ENCODE measurements around the gene CC2D1B.

CC2D1B gene

GRCh38 chr1:52358851-52359497 is 7.0 kb downstream of the CC2D1B start:
- DNase-seq, result no peak

GRCh38 chr1:52357397-52357796 is 8.6 kb downstream of the CC2D1B start:
- DNase-seq, result no peak

- DNase-seq, result no peak
These were observed 9.1 kb downstream of the CC2D1B start for GRCh38 chr1:52356818-52357355.

- no peak for DNase-seq
These were observed 10.0 kb downstream of the CC2D1B start for GRCh38 chr1:52355847-52356505.

DNA sequence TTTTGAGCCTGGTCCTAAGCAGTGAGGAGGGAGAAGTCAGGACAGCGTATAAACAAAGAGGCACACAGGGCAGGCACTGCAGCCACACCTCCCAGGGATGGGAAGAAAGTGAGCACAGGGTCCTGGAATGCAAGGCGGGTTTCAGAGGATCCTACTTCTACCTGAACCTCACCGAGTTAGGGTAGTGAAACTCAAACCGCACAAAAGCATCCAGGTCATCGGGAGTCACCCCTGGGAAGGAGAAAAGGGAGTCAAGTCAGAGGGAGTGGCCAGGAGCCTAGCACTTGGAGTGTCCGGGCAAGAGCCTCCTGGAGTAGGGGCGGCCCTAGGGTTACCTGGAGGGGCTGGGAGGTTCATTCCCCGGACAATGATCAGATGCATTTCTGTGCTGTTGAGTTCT is 10.6 kb downstream of the CC2D1B start:
- DNase-seq, result no peak

- no peak for DNase-seq
These were observed 13.3 kb downstream of the CC2D1B start for GRCh38 chr1:52352690-52353089.

GRCh38 chr1:52348704-52349300 is 17.2 kb downstream of the CC2D1B start:
- peak; percentile 46 for DNase-seq

DNA sequence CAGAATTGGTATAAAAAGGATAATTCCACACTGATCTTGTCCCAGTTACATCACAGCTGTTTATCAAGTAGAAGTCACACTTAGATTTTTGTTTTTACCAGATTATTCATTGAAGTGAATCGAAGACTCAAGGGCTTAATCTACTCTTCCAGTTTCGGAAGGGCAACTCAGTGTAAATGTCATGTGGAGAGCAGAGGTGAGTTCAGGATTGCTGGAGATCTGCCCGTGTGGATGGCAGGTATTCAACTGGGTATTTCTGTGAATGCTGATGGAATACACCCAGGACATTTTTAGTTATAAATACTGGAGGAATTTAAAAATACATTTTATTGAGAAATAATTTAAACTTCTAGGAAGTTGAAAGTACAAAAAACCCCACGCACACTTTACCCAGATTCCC is 19.4 kb downstream of the CC2D1B start:
- no peak for DNase-seq

GRCh38 chr1:52345252-52345651 is 20.8 kb downstream of the CC2D1B start:
- DNase-seq, result no peak

DNA sequence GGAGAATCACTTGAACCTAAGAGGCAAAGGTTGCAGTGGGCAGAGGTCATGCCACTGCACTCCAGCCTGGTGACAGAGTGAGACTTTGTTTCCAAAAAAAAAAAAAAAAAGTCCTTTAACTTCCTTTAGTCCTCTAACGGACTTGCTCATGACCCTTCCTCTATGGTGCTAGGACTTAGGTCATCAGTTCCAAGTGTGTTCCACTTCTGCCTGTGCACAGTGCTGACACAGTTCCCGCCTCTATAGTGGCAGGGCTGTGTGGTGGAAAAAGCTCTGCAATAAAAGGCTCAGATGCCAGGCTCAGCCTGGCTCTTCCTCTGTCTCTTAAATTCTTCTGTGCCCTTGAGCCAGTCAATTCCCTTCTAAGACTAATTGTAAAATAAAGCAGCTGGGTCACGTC is 22.0 kb downstream of the CC2D1B start:
- no peak for DNase-seq

DNA sequence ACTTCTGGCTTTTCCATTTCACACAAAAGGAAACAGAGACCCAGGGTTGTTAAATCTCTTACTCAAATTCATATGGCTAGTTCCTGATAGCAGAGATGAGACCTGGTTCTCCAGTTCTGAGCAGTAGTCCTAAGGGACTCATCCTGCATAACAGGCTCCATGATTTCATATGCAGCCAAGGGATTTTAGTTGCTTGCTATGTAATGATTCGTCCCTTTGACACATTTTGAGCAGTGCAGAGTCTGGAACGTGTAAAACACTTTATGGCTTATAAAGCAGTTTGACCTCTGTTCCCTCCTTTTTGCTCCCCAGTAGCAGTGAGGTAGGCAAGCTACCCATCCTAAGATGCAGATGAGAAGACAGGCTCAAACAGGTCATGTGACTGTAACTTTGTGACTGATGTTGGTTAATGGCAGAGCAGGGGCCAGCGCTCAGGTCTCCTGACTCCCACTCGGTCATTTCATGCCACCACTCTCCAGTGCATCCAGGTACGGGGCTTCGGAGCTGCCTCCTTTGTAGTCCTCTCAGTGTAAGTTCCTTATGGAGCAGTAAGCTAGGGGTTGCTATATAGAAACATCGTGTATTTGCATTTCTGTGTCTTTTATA is 24.2 kb downstream of the CC2D1B start:
- DNase-seq, result no peak

DNA sequence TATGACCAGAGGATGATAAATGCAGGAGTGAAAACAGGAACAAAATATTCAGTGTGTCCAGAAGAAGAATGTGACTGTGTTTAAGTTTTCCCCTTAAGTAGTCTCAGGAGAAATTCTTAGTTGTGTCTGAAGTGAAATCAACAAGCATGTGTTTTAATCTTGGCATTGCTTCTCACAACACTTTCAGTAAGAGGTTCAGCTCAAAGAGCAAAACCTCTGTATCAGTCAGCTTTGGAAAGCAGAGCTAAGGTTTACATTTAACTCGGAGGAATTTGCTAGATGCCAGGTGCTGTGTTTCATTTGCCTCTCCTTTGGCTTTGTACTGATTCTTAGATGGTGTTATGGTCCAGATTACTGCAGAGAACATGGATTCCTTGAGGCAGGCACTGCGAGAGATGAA is 28.6 kb downstream of the CC2D1B start:
- DNase-seq, result no peak

- DNase-seq, result no peak
These were observed 31.0 kb downstream of the CC2D1B start for GRCh38 chr1:52334906-52335528.

- no peak for DNase-seq
These were observed 33.6 kb downstream of the CC2D1B start for GRCh38 chr1:52332411-52332810.

DNA sequence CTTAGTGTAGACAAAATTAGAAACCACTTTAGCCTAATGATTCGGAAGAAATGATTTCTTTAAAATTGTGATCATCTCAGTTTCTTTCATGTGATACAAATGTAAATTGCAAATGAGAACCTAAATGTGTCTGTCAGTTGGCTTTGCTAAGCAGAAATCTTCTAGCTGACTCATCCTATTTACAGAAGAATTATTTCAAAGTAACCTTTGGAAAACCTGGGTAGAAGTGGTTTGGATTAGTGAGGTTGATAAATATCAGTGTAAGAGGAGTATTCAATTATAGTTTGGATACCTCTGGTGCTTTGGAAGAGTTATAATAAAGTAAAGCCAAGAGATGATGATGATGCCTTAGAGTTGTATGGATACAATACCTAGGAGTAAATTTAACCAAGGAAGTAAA is 37.4 kb downstream of the CC2D1B start:
- DNase-seq, result no peak

DNA sequence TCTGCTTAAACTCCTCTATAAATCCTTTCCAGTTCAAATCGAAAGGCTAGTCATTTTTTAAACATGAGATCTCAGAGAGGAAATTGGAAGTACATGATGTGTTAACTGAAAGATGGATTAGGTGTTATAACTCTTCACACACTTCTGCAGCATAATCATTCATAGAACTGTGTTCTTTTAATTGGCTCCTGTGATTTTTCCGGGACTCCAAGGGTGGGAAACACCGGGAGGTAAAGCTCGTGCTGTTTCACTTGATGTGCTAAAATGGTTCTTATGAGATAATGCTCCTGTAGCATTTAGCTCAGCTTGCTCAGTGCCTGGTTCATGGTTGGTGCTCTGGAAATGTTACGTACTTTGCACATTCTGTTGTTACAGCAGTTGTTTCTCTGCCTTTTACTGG is 40.2 kb downstream of the CC2D1B start:
- DNase-seq, result no peak

GRCh38 chr1:52323731-52324130 is 42.3 kb downstream of the CC2D1B start:
- DNase-seq, result peak; percentile 77

GRCh38 chr1:52321061-52321460 is 44.9 kb downstream of the CC2D1B start:
- DNase-seq, result no peak

DNA sequence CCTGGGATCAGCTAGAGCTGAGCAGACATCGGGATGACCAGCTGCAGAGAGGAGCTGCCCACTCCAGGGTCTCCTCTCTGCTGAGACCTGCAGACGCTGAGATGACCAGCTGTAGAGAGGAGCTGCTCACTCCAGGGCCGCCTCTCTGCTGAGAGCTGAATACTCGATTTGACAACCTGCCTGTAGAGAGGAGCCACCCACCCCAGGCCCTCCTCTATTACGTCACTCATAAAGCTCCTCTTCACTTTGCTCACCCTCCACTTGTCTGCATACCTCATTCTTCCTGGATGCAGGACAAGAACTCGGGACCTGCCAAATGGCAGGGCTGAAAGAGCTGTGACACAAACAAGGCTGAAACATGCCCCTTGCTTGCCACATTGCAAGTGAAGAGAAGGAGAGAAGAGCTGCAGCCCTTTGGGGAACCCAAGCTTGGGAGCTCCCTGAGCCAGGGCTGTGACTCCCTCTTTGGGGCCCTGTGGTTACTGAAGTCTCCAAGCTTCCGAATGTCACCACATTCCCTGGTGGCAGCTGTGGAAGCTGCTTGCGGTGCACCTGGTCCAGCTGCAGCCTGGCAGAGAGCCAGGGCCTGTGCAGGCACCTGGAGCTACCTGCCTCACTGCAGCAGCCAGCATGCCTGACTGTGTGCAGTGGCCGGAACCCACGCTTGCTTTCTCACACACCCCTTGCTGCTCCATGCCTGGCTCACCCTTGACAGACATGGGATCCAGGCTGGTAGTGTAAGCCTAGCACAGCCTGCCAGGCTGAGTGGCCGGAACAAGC is 59.6 kb downstream of the CC2D1B start:
- DNase-seq, result peak; percentile 47

GRCh38 chr1:52305417-52306226 is 60.4 kb downstream of the CC2D1B start:
- no peak for DNase-seq
